ENCODE measurements around the gene PLEKHB2.
"Not testable (repeated sequence)": the region's sequence is repeated elsewhere in the genome, so short reads cannot be mapped to it uniquely, and the experiment has no call there.

Gene PLEKHB2

DNA sequence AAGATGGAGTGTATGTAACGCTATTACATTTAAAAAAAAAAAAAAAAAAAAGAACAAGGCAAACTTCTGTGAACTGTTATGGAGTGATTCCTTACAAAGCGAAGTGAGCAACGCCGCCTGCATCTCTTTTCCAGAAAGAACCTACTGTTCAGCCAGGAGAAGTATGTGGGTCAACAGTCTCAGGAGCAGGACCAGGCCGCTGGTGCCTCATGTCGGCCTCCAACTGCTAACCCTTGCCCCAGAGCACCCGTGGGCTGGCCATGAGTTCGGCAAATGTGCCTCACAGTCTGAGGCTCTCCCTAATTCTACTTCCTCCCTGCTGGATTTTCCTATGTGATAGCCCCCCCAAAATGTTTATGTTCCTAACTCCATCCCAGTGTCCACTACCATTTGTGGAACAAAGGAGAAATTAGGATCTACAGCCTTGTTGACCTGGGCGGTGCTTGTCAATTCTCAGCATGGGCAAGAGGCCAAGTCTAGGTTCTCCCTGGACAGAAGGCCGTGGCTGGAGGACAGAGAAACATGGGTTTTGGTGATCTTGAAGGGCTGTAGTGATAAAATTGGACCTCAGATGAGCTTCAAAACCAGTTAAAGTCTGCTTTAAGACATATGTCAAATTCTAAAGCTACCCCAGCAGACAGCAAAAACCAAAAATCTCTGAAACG is 27.8 kb upstream of the PLEKHB2 start:
- Histone ChIP-seq H3K36me3 (peaks cover 89% of the 10 kb centered on the region), H3K9me3 (ENCODE audit: severe bottlenecking) (no peaks in the 10 kb centered on the region), H3K27ac (no peak overlapping the region), H3K27me3 (ENCODE audit: insufficient read depth, low read depth, severe bottlenecking) (no peaks in the 10 kb centered on the region), H3K4me3 (ENCODE audit: low read depth, low read length) (no peak overlapping the region)
- DNase-seq = no peak
- TF ChIP-seq, protein P1, sequence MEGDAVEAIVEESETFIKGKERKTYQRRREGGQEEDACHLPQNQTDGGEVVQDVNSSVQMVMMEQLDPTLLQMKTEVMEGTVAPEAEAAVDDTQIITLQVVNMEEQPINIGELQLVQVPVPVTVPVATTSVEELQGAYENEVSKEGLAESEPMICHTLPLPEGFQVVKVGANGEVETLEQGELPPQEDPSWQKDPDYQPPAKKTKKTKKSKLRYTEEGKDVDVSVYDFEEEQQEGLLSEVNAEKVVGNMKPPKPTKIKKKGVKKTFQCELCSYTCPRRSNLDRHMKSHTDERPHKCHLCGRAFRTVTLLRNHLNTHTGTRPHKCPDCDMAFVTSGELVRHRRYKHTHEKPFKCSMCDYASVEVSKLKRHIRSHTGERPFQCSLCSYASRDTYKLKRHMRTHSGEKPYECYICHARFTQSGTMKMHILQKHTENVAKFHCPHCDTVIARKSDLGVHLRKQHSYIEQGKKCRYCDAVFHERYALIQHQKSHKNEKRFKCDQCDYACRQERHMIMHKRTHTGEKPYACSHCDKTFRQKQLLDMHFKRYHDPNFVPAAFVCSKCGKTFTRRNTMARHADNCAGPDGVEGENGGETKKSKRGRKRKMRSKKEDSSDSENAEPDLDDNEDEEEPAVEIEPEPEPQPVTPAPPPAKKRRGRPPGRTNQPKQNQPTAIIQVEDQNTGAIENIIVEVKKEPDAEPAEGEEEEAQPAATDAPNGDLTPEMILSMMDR (IDR thresholded peaks at IDR 0.05; ENCODE audit: low read depth, low read length) = no peak

DNA sequence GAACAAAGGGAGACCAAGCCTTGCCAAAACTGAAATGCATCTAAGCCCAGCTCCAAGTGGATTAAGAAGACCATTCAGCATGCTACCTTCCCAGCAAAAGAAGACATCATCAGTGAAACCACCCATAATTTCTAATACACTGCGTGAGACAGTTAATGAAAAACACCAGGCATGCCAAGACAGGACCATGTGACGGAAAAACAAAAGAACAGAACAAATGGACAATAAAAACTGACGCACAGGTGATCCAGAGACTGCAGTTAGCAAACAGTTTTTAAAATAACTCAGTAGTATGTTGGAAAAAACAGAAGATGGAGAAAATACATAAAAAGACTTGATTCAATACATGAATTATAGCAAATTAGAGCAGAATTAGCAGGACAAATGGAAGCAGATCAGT is 27.2 kb upstream of the PLEKHB2 start:
- no peaks in the 10 kb centered on the region for H3K9me3 ChIP-seq (ENCODE audit: severe bottlenecking)
- H3K27me3 ChIP-seq (ENCODE audit: insufficient read depth, low read depth, severe bottlenecking) = no peaks in the 10 kb centered on the region
- TF ChIP-seq, protein P1 (IDR thresholded peaks at IDR 0.05; ENCODE audit: low read depth, low read length) = no peak
- H3K4me3 ChIP-seq (ENCODE audit: low read depth, low read length) = no peak overlapping the region
- no peak for DNase-seq
- no peak overlapping the region for H3K27ac ChIP-seq
- peaks cover 88% of the 10 kb centered on the region for H3K36me3 ChIP-seq

DNA sequence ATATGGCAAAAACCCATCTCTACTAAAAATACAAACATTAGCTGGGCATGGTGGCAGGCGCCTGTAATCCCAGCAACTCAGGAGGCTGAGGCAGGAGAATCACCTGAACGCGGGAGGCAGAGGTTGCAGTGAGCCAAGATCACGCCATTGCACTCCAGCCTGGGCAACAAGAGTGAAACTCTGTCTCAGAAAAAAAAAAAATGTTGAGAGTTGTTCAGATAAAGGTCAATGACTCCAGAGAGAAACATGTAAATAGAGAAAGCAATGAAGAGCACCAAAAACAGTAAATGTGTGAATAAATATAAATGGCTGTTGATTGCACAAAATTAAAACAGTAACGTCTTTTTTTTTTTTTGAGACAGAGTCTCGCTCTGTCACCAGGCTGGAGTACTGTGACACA is 25.2 kb upstream of the PLEKHB2 start:
- not testable (repeated sequence) for H3K4me3 ChIP-seq (ENCODE audit: low read depth, low read length); H3K9me3 ChIP-seq (ENCODE audit: severe bottlenecking); H3K27me3 ChIP-seq (ENCODE audit: insufficient read depth, low read depth, severe bottlenecking); H3K27ac ChIP-seq; DNase-seq
- H3K36me3 ChIP-seq = peaks cover 75% of the 10 kb centered on the region

DNA sequence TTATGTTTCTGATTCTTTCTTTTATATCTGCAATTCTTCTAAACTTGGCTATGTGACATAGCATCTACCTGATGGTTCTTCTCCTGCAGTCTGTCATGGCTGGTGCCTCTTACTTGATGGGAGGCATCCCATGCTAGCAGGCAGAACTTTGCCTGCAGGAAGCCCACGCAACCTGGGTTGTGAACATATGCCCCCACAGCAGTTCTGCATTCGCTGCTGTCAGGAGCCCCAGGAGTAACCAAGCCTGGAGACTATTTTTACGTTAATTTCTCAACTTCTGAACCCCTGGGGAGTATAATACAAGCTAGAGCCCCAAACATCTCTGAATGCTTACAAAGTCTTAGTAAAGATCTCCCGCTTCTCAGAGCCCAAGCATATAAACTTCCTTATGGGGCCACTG is 23.9 kb upstream of the PLEKHB2 start:
- Histone ChIP-seq H3K4me3 (ENCODE audit: low read depth, low read length) (no peak overlapping the region), H3K36me3 (peaks cover 74% of the 10 kb centered on the region), H3K27me3 (ENCODE audit: insufficient read depth, low read depth, severe bottlenecking) (no peaks in the 10 kb centered on the region), H3K27ac (no peak overlapping the region), H3K9me3 (ENCODE audit: severe bottlenecking) (no peaks in the 10 kb centered on the region)
- no peak for DNase-seq
- TF ChIP-seq, protein P1 (IDR thresholded peaks at IDR 0.05; ENCODE audit: low read depth, low read length) = no peak

DNA sequence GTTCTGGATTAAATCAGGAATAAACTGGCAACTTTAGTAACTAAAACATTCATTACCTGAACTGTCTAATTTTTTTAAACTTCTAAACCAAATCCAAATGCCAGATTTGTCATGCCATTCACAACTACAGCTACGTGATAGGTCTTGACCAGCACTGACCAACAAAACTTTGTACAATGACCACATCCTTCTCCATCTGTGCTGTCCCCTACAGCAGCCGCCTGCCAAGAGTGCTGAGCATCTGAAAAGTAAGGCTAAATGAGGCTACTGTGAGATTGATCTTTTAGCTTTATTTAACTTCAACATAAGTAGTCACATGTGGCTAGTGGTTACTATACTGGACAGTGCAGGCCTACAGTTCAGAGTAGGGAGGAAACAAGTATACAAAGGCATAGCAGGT is 19.5 kb upstream of the PLEKHB2 start:
- Histone ChIP-seq H3K27ac (no peak overlapping the region), H3K36me3 (peaks cover 69% of the 10 kb centered on the region), H3K4me3 (ENCODE audit: low read depth, low read length) (no peak overlapping the region), H3K9me3 (ENCODE audit: severe bottlenecking) (peaks cover 3% of the 10 kb centered on the region), H3K27me3 (ENCODE audit: insufficient read depth, low read depth, severe bottlenecking) (no peaks in the 10 kb centered on the region)
- no peak for DNase-seq
- TF ChIP-seq, protein P1 (IDR thresholded peaks at IDR 0.05; ENCODE audit: low read depth, low read length) = no peak

DNA sequence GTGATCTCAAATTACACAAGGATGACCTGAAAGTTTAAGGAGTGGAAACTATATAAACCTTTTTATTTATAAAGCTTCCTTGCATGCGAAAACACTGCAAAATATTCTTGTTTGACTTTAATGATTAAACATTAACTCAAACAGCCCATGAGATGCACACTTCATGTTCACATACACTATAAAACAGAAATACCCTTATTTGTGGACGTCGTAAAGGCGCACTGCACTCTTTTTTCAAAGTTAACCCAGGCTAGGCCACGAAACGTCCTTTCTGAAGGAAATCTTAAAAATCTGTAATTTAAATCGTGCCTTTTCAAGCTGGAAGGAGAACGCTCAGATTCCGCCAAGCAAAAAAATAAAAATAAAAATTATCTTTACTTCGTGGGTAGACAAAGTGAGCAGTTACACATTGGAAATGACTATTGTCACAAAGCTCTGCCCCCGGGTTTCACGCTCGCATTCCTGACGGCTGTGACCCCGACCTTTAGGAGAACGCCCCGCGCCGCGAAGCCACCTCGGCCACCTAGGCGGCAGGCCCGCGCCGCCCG is 12.6 kb upstream of the PLEKHB2 start:
- Histone ChIP-seq H3K27me3 (ENCODE audit: insufficient read depth, low read depth, severe bottlenecking) (no peaks in the 10 kb centered on the region), H3K36me3 (peaks cover 32% of the 10 kb centered on the region), H3K9me3 (ENCODE audit: severe bottlenecking) (peaks cover 2% of the 10 kb centered on the region), H3K4me3 (ENCODE audit: low read depth, low read length) (peak overlapping the region; percentile 97), H3K27ac (peak overlapping the region; percentile 98)
- DNase-seq = no peak
- TF ChIP-seq, protein P1 (IDR thresholded peaks at IDR 0.05; ENCODE audit: low read depth, low read length) = no peak

Measured in WERI-Rb-1 (cell line).